ENCODE data around the gene CDC42EP1. TPM values are rescaled to one million over a fixed set of nuclear protein-coding genes. Genes with fewer than 3 reads are reported as not detected.
A peak's percentile ranks its signal among the peaks of the same experiment; 100 is the strongest.
"Not testable (repeated sequence)": the region's sequence is repeated elsewhere in the genome, so short reads cannot be mapped to it uniquely, and the experiment has no call there.

Gene CDC42EP1
- 0.94 TPM for total RNA-seq

- DNase-seq, result peak; percentile 46
These were observed at the start of gene CDC42EP1 for GRCh38 chr22:37559901-37560607. CDC42EP1 (plus strand) TSS chr22:37560480; CDS start chr22:37566350, 5,870 bp downstream.

GRCh38 chr22:37511395-37512104, 48.7 kb upstream of the CDC42EP1 start:
- no peak for DNase-seq

- no peak for DNase-seq
These were observed 45.7 kb upstream of the CDC42EP1 start for GRCh38 chr22:37514526-37515051.

GRCh38 chr22:37515901-37516300, 44.4 kb upstream of the CDC42EP1 start:
- no peak for DNase-seq

- no peak for DNase-seq
These were observed 43.8 kb upstream of the CDC42EP1 start for GRCh38 chr22:37516456-37516855.

GRCh38 chr22:37517826-37518450, 42.3 kb upstream of the CDC42EP1 start:
- no peak for DNase-seq

GRCh38 chr22:37518509-37519267, 41.6 kb upstream of the CDC42EP1 start:
- DNase-seq, result no peak

- no peak for DNase-seq
These were observed 40.7 kb upstream of the CDC42EP1 start, which contains the start of gene CARD10 for GRCh38 chr22:37519268-37520195. CARD10 (minus strand) TSS chr22:37519415; CDS start chr22:37519200, 215 bp downstream.

- DNase-seq, result no peak
These were observed 39.5 kb upstream of the CDC42EP1 start for GRCh38 chr22:37520776-37521191.

GRCh38 chr22:37521236-37521739, 39.0 kb upstream of the CDC42EP1 start:
- no peak for DNase-seq

GRCh38 chr22:37522482-37522881, 37.8 kb upstream of the CDC42EP1 start:
- DNase-seq, result no peak

- DNase-seq, result no peak
These were observed 35.1 kb upstream of the CDC42EP1 start for GRCh38 chr22:37525073-37525745.

- no peak for DNase-seq
These were observed 34.4 kb upstream of the CDC42EP1 start for GRCh38 chr22:37525746-37526350.

GRCh38 chr22:37526376-37526775, 33.9 kb upstream of the CDC42EP1 start:
- DNase-seq, result no peak

GRCh38 chr22:37527081-37527752, 33.1 kb upstream of the CDC42EP1 start:
- not testable (repeated sequence) for DNase-seq

GRCh38 chr22:37527952-37528351, 32.3 kb upstream of the CDC42EP1 start:
- not testable (repeated sequence) for DNase-seq

GRCh38 chr22:37529652-37530345, 30.5 kb upstream of the CDC42EP1 start:
- DNase-seq, result no peak

- no peak for DNase-seq
These were observed 26.3 kb upstream of the CDC42EP1 start for GRCh38 chr22:37533995-37534394.
